Peyer's patch (tissue), 4 donors: ENCODE results near the gene MOK. TPM values are rescaled to one million over a fixed set of nuclear protein-coding genes. Genes with fewer than 3 reads are reported as not detected.

ENCODE experiments used
- DNase-seq, 3 donors: peaks; one replicate each; pipeline ENCODE4 v3.0.0-alpha.2; 2017 to 2019
- H3K27ac ChIP-seq, 4 donors: fragments of 200-600 bp; sonication (generic); one replicate each; pipeline ENCODE4 v1.5.1; 2016 to 2019
- H3K27me3 ChIP-seq, 2 donors: fragments of 200-600 bp; sonication (generic); one replicate each; pipeline ENCODE4 v1.5.1; 2019
- H3K36me3 ChIP-seq, 3 donors: fragments of 200-600 bp; sonication (generic); one replicate each; pipeline ENCODE4 v1.5.1; 2016 to 2019
- H3K4me1 ChIP-seq, 4 donors: fragments of 200-600 bp; sonication (generic); one replicate each; pipeline ENCODE4 v1.5.1; 2016 to 2019
- H3K4me3 ChIP-seq, 4 donors: fragments of 200-600 bp; sonication (generic); 1 replicate in 3 of 4; 2 replicates in 1 of 4; pipeline ENCODE4 v1.5.1; 2016 to 2019; ENCODE audit warnings: mild to moderate bottlenecking in 1 of 4
- H3K9me3 ChIP-seq, 4 donors: fragments of 200-600 bp; sonication (generic); one replicate each; pipeline ENCODE4 v1.5.1; 2016 to 2019; ENCODE audit warnings: mild to moderate bottlenecking in 1 of 4
- CTCF ChIP-seq, 6 experiments: fragments of 450-650 bp in 4 of 6; fragments of 200-600 bp in 2 of 6; sonication (generic) in 1 of 6; IDR thresholded peaks; one replicate each; pipeline ENCODE4 v1.5.1; 2017 to 2019; ENCODE audit warnings: antibody characterized with exemption in 6 of 6, mild to moderate bottlenecking in 3 of 6, moderate library complexity in 1 of 6
- POLR2A ChIP-seq, 2 donors: fragments of 450-650 bp; IDR thresholded peaks; one replicate each; pipeline ENCODE4 v1.5.1; 2017; ENCODE audit warnings: antibody characterized with exemption in 2 of 2, mild to moderate bottlenecking in 2 of 2, moderate library complexity in 2 of 2
- total RNA-seq, 4 donors: library from RNA; depleted of rRNA; stranded (reverse); fragments of >200 nt; gene quantifications; one replicate each; pipeline ENCODE4 v1.1.0, GENCODE V29; 2016

Gene MOK
- total RNA-seq, 4 donors from 2014 or later = 4.6 to 30.5 (median 14.6) TPM

GRCh38 chr14:102285106-102285505 lies 19.9 kb downstream of the MOK start:
- no peaks in the 10 kb centered on the region for H3K4me1 ChIP-seq
- H3K9me3 ChIP-seq = no peaks in the 10 kb centered on the region
- H3K27me3 ChIP-seq = no peaks in the 10 kb centered on the region
- no peak for DNase-seq
- H3K27ac ChIP-seq = no peak overlapping the region
- H3K4me3 ChIP-seq = no peak overlapping the region
- no peaks in the 10 kb centered on the region for H3K36me3 ChIP-seq
- TF ChIP-seq CTCF (IDR thresholded peaks at IDR 0.05) (no peak), POLR2A (IDR thresholded peaks at IDR 0.05) (no peak)

DNA sequence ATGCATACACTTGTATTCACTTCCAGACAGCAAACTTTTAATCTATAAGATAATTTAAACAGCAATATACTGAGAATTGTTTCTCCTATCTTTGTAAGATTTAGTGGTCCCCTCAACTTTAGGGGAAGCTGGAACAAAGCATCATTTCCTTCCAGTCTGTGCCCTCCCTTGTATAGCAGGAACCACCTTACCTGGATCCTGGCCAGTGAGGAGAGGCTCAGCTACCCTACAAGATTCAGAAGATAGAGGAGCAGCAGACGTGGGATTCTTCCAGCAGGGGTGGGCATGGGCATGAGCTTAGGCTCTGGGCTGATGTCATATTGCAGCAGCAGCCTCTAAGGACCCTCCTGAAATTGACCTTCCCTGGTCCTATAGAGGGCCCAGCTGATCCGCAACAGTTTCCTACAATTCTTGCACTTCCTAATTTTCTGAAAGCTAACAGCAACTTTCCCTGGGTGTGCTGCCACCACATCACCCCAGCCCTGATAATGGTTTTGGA lies 21.3 kb downstream of the MOK start:
- DNase-seq = no peak
- TF ChIP-seq CTCF (IDR thresholded peaks at IDR 0.05) = no peak
- TF ChIP-seq POLR2A (IDR thresholded peaks at IDR 0.05) = no peak
- no peaks in the 10 kb centered on the region for H3K4me1 ChIP-seq
- H3K4me3 ChIP-seq = no peak overlapping the region
- no peak overlapping the region for H3K27ac ChIP-seq
- H3K27me3 ChIP-seq = no peaks in the 10 kb centered on the region
- H3K9me3 ChIP-seq = no peaks in the 10 kb centered on the region
- H3K36me3 ChIP-seq = no peaks in the 10 kb centered on the region

GRCh38 chr14:102282751-102283465 lies 22.1 kb downstream of the MOK start:
- no peak for DNase-seq
- no peak overlapping the region for H3K27ac ChIP-seq
- H3K4me1 ChIP-seq = no peaks in the 10 kb centered on the region
- no peaks in the 10 kb centered on the region for H3K36me3 ChIP-seq
- H3K9me3 ChIP-seq = no peaks in the 10 kb centered on the region
- H3K4me3 ChIP-seq = no peak overlapping the region
- TF ChIP-seq CTCF (IDR thresholded peaks at IDR 0.05) (no peak), POLR2A (IDR thresholded peaks at IDR 0.05) (no peak)
- H3K27me3 ChIP-seq = no peaks in the 10 kb centered on the region

GRCh38 chr14:102280376-102280962 lies 24.5 kb downstream of the MOK start:
- TF ChIP-seq CTCF (IDR thresholded peaks at IDR 0.05) (no peak), POLR2A (IDR thresholded peaks at IDR 0.05) (no peak)
- Histone ChIP-seq H3K4me1 (no peaks in the 10 kb centered on the region), H3K9me3 (no peaks in the 10 kb centered on the region), H3K27ac (no peak overlapping the region), H3K27me3 (no peaks in the 10 kb centered on the region), H3K4me3 (no peak overlapping the region), H3K36me3 (no peaks in the 10 kb centered on the region)
- no peak for DNase-seq

- H3K27ac ChIP-seq = no peak overlapping the region
- TF ChIP-seq CTCF (IDR thresholded peaks at IDR 0.05) (no peak), POLR2A (IDR thresholded peaks at IDR 0.05) (no peak)
- no peak for DNase-seq
These were observed 25.1 kb downstream of the MOK start for GRCh38 chr14:102279688-102280348.

More at GRCh38 chr14:102279688-102280348, 25.1 kb downstream of the MOK start:
- Histone ChIP-seq H3K4me3 (no peak overlapping the region), H3K36me3 (no peaks in the 10 kb centered on the region), H3K4me1 (no peaks in the 10 kb centered on the region), H3K9me3 (no peaks in the 10 kb centered on the region), H3K27me3 (no peaks in the 10 kb centered on the region)
